H1 (cell line): ENCODE results near the gene TBC1D2. TPM values are rescaled to one million over a fixed set of nuclear protein-coding genes. Genes with fewer than 3 reads are reported as not detected.

Experiments used
- CTCF ChIA-PET: fragments of 300-600 bp; sonication (Branson Sonifier 250); formaldehyde crosslinking; loops from one replicate; lab custom pipeline; 2021; ENCODE audit not compliant: partially characterized antibody; lab: Charles Lee
- POLR2A ChIA-PET: fragments of 300-600 bp; sonication (Branson Sonifier 250); formaldehyde crosslinking; loops from one replicate; lab custom pipeline; 2021; ENCODE audit warnings: inconsistent platforms; ENCODE audit not compliant: partially characterized antibody; lab: Charles Lee
- DNase-seq, 2 experiments: peaks; one replicate each; pipeline versions ENCODE4 v3.0.0 to v3.0.0-alpha.2; 2010 to 2022; ENCODE audit warnings: low spot score in 2 of 2, low read depth in 1 of 2, mixed read lengths in 1 of 2
- FAIRE-seq: peaks from 2 replicates; lab custom pipeline; 2011; peaks lifted over from hg19 to GRCh38; lab: Jason Lieb, UNC
- H2AFZ ChIP-seq: 2 replicates; pipeline ENCODE4 v1.8.1; 2012; ENCODE audit warnings: low read length, inconsistent platforms
- H2AK5ac ChIP-seq: 2 replicates; pipeline ENCODE4 v1.6.1; 2013; ENCODE audit warnings: low read depth, low read length
- H2BK120ac ChIP-seq: replicated peaks from 2 replicates; pipeline ENCODE3; 2013; ENCODE audit warnings: low read depth, low read length, inconsistent platforms
- H2BK12ac ChIP-seq: 2 replicates; pipeline ENCODE4 v1.6.1; 2013; ENCODE audit warnings: low read depth, low read length
- H2BK15ac ChIP-seq: 2 replicates; pipeline ENCODE4 v1.6.1; 2013; ENCODE audit warnings: low read length
- H2BK20ac ChIP-seq: 2 replicates; pipeline ENCODE4 v1.6.1; 2013; ENCODE audit warnings: low read length
- H2BK5ac ChIP-seq: 2 replicates; pipeline ENCODE4 v1.6.1; 2013; ENCODE audit warnings: low read depth, low read length
- H3K14ac ChIP-seq: 2 replicates; pipeline ENCODE4 v1.6.1; 2013; ENCODE audit warnings: inconsistent platforms; ENCODE audit not compliant: insufficient read length
- H3K18ac ChIP-seq: 2 replicates; pipeline ENCODE4 v1.6.1; 2013; ENCODE audit warnings: low read length; ENCODE audit errors: extremely low read depth
- H3K23ac ChIP-seq: 2 replicates; pipeline ENCODE4 v1.6.1; 2013; ENCODE audit warnings: inconsistent platforms; ENCODE audit not compliant: insufficient read length
- H3K23me2 ChIP-seq: 2 replicates; pipeline ENCODE4 v1.6.1; 2013; ENCODE audit warnings: low read depth, low read length
- H3K27ac ChIP-seq: 2 replicates; pipeline ENCODE4 v1.6.1; 2011; ENCODE audit warnings: low read depth, low read length, inconsistent platforms
- H3K27me3 ChIP-seq, 4 experiments: replicated peaks in 1 of 4; 1 replicate in 1 of 4; 2 replicates in 3 of 4; pipeline versions ENCODE4 v1.6.1 to v1.8.1; 2011 to 2013; ENCODE audit warnings: low read length in 3 of 4, mild to moderate bottlenecking in 3 of 4, inconsistent platforms in 2 of 4, mixed read lengths in 2 of 4, moderate library complexity in 1 of 4; ENCODE audit not compliant: control insufficient read depth in 3 of 4, insufficient read depth in 3 of 4; ENCODE audit errors: extremely low read depth in 1 of 4
- H3K36me3 ChIP-seq, 4 experiments: 2 replicates each; pipeline versions ENCODE4 v1.6.1 to v1.8.1; 2011 to 2013; ENCODE audit warnings: mild to moderate bottlenecking in 4 of 4, low read length in 3 of 4, moderate library complexity in 2 of 4, control low read depth in 1 of 4, inconsistent platforms in 1 of 4; ENCODE audit not compliant: insufficient read depth in 4 of 4, control insufficient read depth in 2 of 4
- H3K4ac ChIP-seq: replicated peaks from 2 replicates; pipeline ENCODE3; 2013; ENCODE audit warnings: low read length, low read depth, mixed read lengths, inconsistent platforms; ENCODE audit not compliant: insufficient read length
- H3K4me1 ChIP-seq, 4 experiments: replicated peaks in 1 of 4; 1 replicate in 1 of 4; 2 replicates in 3 of 4; pipeline versions ENCODE4 v1.6.1 to v1.8.1; 2011 to 2013; ENCODE audit warnings: low read length in 3 of 4, inconsistent platforms in 2 of 4, mixed read lengths in 1 of 4; ENCODE audit not compliant: insufficient read depth in 4 of 4, control insufficient read depth in 3 of 4
- H3K4me2 ChIP-seq, 2 experiments: 2 replicates each; pipeline versions ENCODE4 v1.6.1 to v1.8.1; 2011 to 2013; ENCODE audit warnings: low read depth in 2 of 2, low read length in 2 of 2, control low read depth in 1 of 2, inconsistent platforms in 1 of 2, mild to moderate bottlenecking in 1 of 2; ENCODE audit not compliant: insufficient read depth in 1 of 2
- H3K4me3 ChIP-seq, 4 experiments: fragments of 200-600, 300-600 bp in 1 of 4; sonication (generic), shearing (Covaris generic), sonication (Bioruptor Twin) in 1 of 4; 2 replicates each; pipeline versions ENCODE4 v1.5.1 to v1.8.1; 2011 to 2016; ENCODE audit warnings: low read length in 4 of 4, low read depth in 3 of 4, control low read depth in 2 of 4, inconsistent platforms in 2 of 4, mild to moderate bottlenecking in 2 of 4, mixed read lengths in 1 of 4, moderate library complexity in 1 of 4; ENCODE audit not compliant: insufficient read depth in 2 of 4; ENCODE audit errors: extremely low read depth in 1 of 4
- H3K56ac ChIP-seq: replicated peaks from 2 replicates; pipeline ENCODE3; 2013; ENCODE audit warnings: low read depth, mild to moderate bottlenecking, mixed read lengths, low read length, inconsistent platforms; ENCODE audit not compliant: insufficient read length
- H3K79me1 ChIP-seq: 2 replicates; pipeline ENCODE4 v1.6.1; 2013; ENCODE audit warnings: low read depth, low read length, control low read depth
- H3K79me2 ChIP-seq, 2 experiments: 2 replicates each; pipeline versions ENCODE4 v1.6.1 to v1.8.1; 2012 to 2013; ENCODE audit warnings: low read length in 2 of 2, mild to moderate bottlenecking in 2 of 2, inconsistent platforms in 1 of 2; ENCODE audit not compliant: insufficient read depth in 2 of 2, control insufficient read depth in 1 of 2
- H3K9ac ChIP-seq, 4 experiments: replicated peaks in 1 of 4; 1 replicate in 1 of 4; 2 replicates in 3 of 4; pipeline versions ENCODE4 v1.6.1 to v1.8.1; 2011 to 2013; ENCODE audit warnings: low read depth in 3 of 4, low read length in 3 of 4, control low read depth in 2 of 4, mild to moderate bottlenecking in 2 of 4, moderate library complexity in 2 of 4, inconsistent platforms in 1 of 4; ENCODE audit errors: extremely low read depth in 1 of 4
- H3K9me3 ChIP-seq, 2 experiments: 2 replicates each; pipeline versions ENCODE4 v1.6.1 to v1.8.1; 2012 to 2013; ENCODE audit warnings: mild to moderate bottlenecking in 2 of 2, moderate library complexity in 2 of 2, control low read depth in 1 of 2, inconsistent platforms in 1 of 2, low read depth in 1 of 2, low read length in 1 of 2, mixed read lengths in 1 of 2; ENCODE audit not compliant: insufficient read depth in 2 of 2
- H4K20me1 ChIP-seq, 2 experiments: replicated peaks in 1 of 2; 2 replicates each; pipeline versions ENCODE3 to v1.8.1; 2011 to 2013; ENCODE audit warnings: inconsistent platforms in 2 of 2, low read length in 2 of 2, mild to moderate bottlenecking in 1 of 2; ENCODE audit not compliant: insufficient read depth in 2 of 2, control insufficient read depth in 1 of 2
- H4K5ac ChIP-seq: 2 replicates; pipeline ENCODE4 v1.6.1; 2013; ENCODE audit warnings: low read length, low read depth, mixed read lengths, inconsistent platforms; ENCODE audit not compliant: insufficient read length
- H4K8ac ChIP-seq: 2 replicates; pipeline ENCODE4 v1.8.0; 2013; ENCODE audit warnings: mild to moderate bottlenecking, moderate library complexity, low read length, inconsistent platforms; ENCODE audit not compliant: insufficient read depth; ENCODE audit errors: extremely low read depth
- H4K91ac ChIP-seq: replicated peaks from 2 replicates; pipeline ENCODE3; 2013; ENCODE audit warnings: low read length, mixed read lengths, inconsistent platforms; ENCODE audit not compliant: insufficient read length
- BRCA1 ChIP-seq: IDR thresholded peaks from 2 replicates; pipeline ENCODE4 v1.6.1; 2012; ENCODE audit warnings: low read depth, low read length, improper control_type of control experiment
- HDAC2 ChIP-seq, 2 experiments: fragments of 300-600 bp in 1 of 2; sonication (generic) in 1 of 2; IDR thresholded peaks; 2 replicates each; pipeline ENCODE4 v1.6.1; 2011 to 2012; ENCODE audit warnings: low read depth in 2 of 2, low read length in 2 of 2, mild to moderate bottlenecking in 2 of 2, moderate library complexity in 2 of 2, borderline replicate concordance in 1 of 2, inconsistent platforms in 1 of 2
- HDAC6 ChIP-seq: IDR thresholded peaks from one replicate; pipeline ENCODE4 v1.7.1; 2012; ENCODE audit warnings: low read depth, mild to moderate bottlenecking, inconsistent platforms, low read length, moderate library complexity
- NANOG ChIP-seq: IDR thresholded peaks from 2 replicates; pipeline ENCODE4 v1.6.1; 2011; ENCODE audit warnings: low read length, low read depth, mild to moderate bottlenecking, inconsistent platforms; ENCODE audit not compliant: insufficient read depth, poor library complexity, severe bottlenecking
- RFX5 ChIP-seq: IDR thresholded peaks from 2 replicates; pipeline ENCODE4 v1.6.1; 2011; ENCODE audit warnings: low read depth, low read length, improper control_type of control experiment, borderline replicate concordance
- RNF2 ChIP-seq: fragments of 200-900, 300-1000 bp; sonication (generic); IDR thresholded peaks from 2 replicates; pipeline ENCODE4 v1.7.1; 2016; ENCODE audit warnings: borderline replicate concordance, low read depth, mild to moderate bottlenecking, antibody characterized with exemption, low read length; ENCODE audit not compliant: poor library complexity, severe bottlenecking; ENCODE audit errors: missing control alignments
- SIX5 ChIP-seq: IDR thresholded peaks from 2 replicates; pipeline ENCODE4 v1.6.1; 2011; ENCODE audit warnings: mild to moderate bottlenecking, low read depth, low read length
- SP2 ChIP-seq: IDR thresholded peaks from 2 replicates; pipeline ENCODE4 v1.6.1; 2012; ENCODE audit warnings: mild to moderate bottlenecking, low read length, inconsistent platforms
- WGBS, 2 experiments: shearing (Covaris generic) in 1 of 2; methylation state at CpG; one replicate each; pipeline versions ENCODE4 v1.1.6 to v1.1.7; 2013 to 2015; ENCODE audit warnings: low lambda C conversion rate in 2 of 2, mixed read lengths in 2 of 2, inconsistent platforms in 1 of 2, low coverage in 1 of 2, missing lambda C conversion rate in 1 of 2; ENCODE audit not compliant: insufficient replicate concordance in 2 of 2, insufficient coverage in 1 of 2, insufficient read length in 1 of 2; ENCODE audit errors: extremely low coverage in 1 of 2, missing lambda C conversion rate in 1 of 2; 5-methylcytosine and 5-hydroxymethylcytosine counted together
- polyA plus RNA-seq, 7 experiments: library from polyadenylated mRNA; depleted of rRNA in 3 of 7; stranded (reverse) in 5 of 7; unstranded in 2 of 7; fragments of >200 nt in 5 of 7; fragments of 200-250 nt in 2 of 7; gene quantifications; 1 replicate in 5 of 7; 2 replicates in 1 of 7; 4 replicates in 1 of 7; pipeline versions ENCODE4 v1.2.1 to v1.2.3, GENCODE V29; 2011 to 2013; ENCODE audit warnings: missing spikeins in 2 of 7, mixed read lengths in 2 of 7
- total RNA-seq: library from RNA; stranded (reverse); fragmentation: NEBNext Ultra II Directional; extraction: Animal tissue kit (Norgen Biotek cat#: 25700); gene quantifications from 2 replicates; pipeline ENCODE4 v1.2.1, GENCODE V29; 2021
- TF ChIP-seq, protein P1 (sequence below): IDR thresholded peaks from 2 replicates; pipeline ENCODE4 v1.6.1; 2011; ENCODE audit warnings: low read depth, mild to moderate bottlenecking, low read length; ENCODE audit not compliant: insufficient read depth
- TF ChIP-seq, protein P2 (sequence below): IDR thresholded peaks from 2 replicates; pipeline ENCODE4 v1.6.1; 2012; ENCODE audit warnings: inconsistent platforms
- TF ChIP-seq, protein P3 (sequence below): IDR thresholded peaks from 2 replicates; pipeline ENCODE4 v1.6.1; 2012; ENCODE audit warnings: inconsistent platforms

The TBC1D2 gene
- total and polyA plus RNA-seq, 2 of the 8 experiments (the other 6 are each of a cell fraction or from before 2014, with no cell fraction given): 7.4 TPM

GRCh38 chr9:98173181-98173580, 82.3 kb downstream of the TBC1D2 start:
- H3K36me3 ChIP-seq: no peaks in the 10 kb centered on the region
- H2AFZ ChIP-seq: no peak overlapping the region
- H2AK5ac ChIP-seq: no peak overlapping the region; the same call in 1 of the 2 replicates
- H3K79me2 ChIP-seq: peaks cover 0 to 4% of the 10 kb centered on the region in 2 experiments; a peak in 1 of 4 replicates
- H3K4me1 ChIP-seq: peaks cover 10 to 29% (median 22%) of the 10 kb centered on the region in 4 experiments
- 0 out of 2 replicates have a peak overlapping the region, but pooled peaks have one; percentile 9 for H2BK12ac ChIP-seq
- ChIA-PET CTCF (interaction anchor here (1.1 to 2.4 kb wide), 4 partner anchors 11 to 81 kb away, joined by 5 to 9 read pairs (median 5); partner anchors contain the start of gene CORO2A), POLR2A (interaction anchor here (1.0 to 1.2 kb wide), 2 partner anchors 10 to 82 kb away, joined by 3 read pairs; no protein-coding TSS in a partner anchor)
- H4K20me1 ChIP-seq: peaks cover 2 to 4% of the 10 kb centered on the region in 2 experiments
- H3K23ac ChIP-seq: no peak overlapping the region
- H3K14ac ChIP-seq: no peak overlapping the region
- no peak overlapping the region for H4K91ac ChIP-seq
- no peak overlapping the region; the same call in 1 of the 2 replicates for H4K8ac ChIP-seq
- no peaks in the 10 kb centered on the region for H3K23me2 ChIP-seq
- no peak overlapping the region for H2BK15ac ChIP-seq
- no peak overlapping the region for H2BK120ac ChIP-seq
- no peak overlapping the region for H3K9ac ChIP-seq
- H4K5ac ChIP-seq: no peak overlapping the region
- H3K4me3 ChIP-seq: no peak overlapping the region
- H2BK5ac ChIP-seq: no peak overlapping the region
- H3K9me3 ChIP-seq: no peaks in the 10 kb centered on the region
- H3K18ac ChIP-seq: no peak overlapping the region
- no peak overlapping the region for H3K4me2 ChIP-seq
- H3K79me1 ChIP-seq: peaks cover 7% of the 10 kb centered on the region; the same call in 1 of the 2 replicates
- DNase-seq (no peak), FAIRE-seq (no peak)
- no peaks in the 10 kb centered on the region for H3K27me3 ChIP-seq
- H3K4ac ChIP-seq: peak overlapping the region; percentile 54
- no peak overlapping the region for H3K56ac ChIP-seq
- WGBS, 2 experiments: 95% methylated on average over 16 of the region's 16 CpGs; no CpG with 5 or more reads in 1 of the 2 experiments
- no peak overlapping the region for H2BK20ac ChIP-seq
- no peak overlapping the region for H3K27ac ChIP-seq
- TF ChIP-seq NANOG: no peak
- no peak for TF ChIP-seq SP2
- TF ChIP-seq, protein P1, sequence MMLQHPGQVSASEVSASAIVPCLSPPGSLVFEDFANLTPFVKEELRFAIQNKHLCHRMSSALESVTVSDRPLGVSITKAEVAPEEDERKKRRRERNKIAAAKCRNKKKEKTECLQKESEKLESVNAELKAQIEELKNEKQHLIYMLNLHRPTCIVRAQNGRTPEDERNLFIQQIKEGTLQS: no peak
- no peak for TF ChIP-seq SIX5
- TF ChIP-seq HDAC2 (IDR thresholded peaks at IDR 0.05; ENCODE audit: borderline replicate concordance in 1 of 2, low read depth in 2 of 2, low read length in 2 of 2): no peak
- TF ChIP-seq, protein P2, sequence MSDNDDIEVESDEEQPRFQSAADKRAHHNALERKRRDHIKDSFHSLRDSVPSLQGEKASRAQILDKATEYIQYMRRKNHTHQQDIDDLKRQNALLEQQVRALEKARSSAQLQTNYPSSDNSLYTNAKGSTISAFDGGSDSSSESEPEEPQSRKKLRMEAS: no peak
- TF ChIP-seq RFX5: no peak
- no peak for TF ChIP-seq BRCA1
- no peak for TF ChIP-seq HDAC6
- TF ChIP-seq RNF2: no peak
- TF ChIP-seq, protein P3, sequence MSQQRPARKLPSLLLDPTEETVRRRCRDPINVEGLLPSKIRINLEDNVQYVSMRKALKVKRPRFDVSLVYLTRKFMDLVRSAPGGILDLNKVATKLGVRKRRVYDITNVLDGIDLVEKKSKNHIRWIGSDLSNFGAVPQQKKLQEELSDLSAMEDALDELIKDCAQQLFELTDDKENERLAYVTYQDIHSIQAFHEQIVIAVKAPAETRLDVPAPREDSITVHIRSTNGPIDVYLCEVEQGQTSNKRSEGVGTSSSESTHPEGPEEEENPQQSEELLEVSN: no peak
